Kidney glomerular epithelial cell (primary cell): ENCODE data around the gene ALG12.
A peak's percentile ranks its signal among the peaks of the same experiment; 100 is the strongest.
"Not testable (repeated sequence)": the region's sequence is repeated elsewhere in the genome, so short reads cannot be mapped to it uniquely, and the experiment has no call there.

Experiments used
- DNase-seq: peaks from one replicate; lab custom pipeline; 2025; lab: John Stamatoyannopoulos, UW

The ALG12 gene

GRCh38 chr22:49945042-49945794, 27.0 kb upstream of the ALG12 start:
- DNase-seq, result not testable (repeated sequence)

- no peak for DNase-seq
These were observed 26.2 kb upstream of the ALG12 start for GRCh38 chr22:49944399-49944891.

DNA sequence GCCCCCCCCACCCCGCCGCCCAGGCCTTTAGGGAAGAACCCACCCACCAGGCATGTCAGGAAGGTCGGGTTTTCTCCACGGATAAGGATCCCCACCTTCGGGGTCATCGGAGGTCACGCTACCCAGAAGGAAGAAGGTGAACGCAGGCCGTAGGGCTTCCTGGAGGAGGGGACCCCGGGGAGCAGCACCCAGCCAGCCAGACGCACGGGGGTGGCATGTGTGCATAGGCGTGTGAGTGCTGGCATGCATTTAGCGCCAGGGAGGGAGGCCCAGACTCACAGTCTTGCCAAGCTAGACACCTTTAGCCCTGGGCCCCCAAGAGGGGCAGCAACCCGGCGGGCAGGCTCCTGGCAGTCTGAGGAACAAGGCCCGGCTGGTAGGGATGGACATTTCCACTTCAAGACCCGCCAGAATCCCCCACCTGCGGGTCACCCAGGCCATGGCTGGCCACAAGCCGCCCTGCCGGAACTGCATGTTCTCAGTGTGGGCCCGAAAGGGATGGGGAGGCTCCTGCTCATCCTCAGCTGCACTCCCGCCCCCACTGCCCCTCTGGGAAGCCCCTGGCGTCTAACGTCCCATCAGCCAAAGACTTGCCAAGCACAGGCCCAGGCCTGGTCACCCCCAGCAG, 25.6 kb upstream of the ALG12 start:
- no peak for DNase-seq

DNA sequence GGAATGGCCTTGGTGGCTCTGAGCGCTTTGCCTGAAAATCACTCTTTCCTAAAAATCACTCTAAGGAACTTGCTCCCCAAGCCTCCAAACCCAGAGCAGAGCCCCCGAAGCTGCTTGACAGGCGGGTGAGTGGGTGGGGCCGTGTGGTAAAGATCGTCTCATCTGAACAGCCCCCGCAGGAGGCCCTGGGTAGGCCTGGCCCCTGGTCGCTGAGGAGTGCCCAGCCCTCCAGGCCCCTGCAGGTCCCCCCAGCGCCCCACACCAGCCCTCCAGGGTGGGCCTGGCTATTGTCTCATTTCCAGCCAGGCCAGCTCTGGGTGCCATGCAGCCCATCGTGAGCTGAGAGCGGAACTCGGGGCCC, 25.1 kb upstream of the ALG12 start:
- no peak for DNase-seq

DNA sequence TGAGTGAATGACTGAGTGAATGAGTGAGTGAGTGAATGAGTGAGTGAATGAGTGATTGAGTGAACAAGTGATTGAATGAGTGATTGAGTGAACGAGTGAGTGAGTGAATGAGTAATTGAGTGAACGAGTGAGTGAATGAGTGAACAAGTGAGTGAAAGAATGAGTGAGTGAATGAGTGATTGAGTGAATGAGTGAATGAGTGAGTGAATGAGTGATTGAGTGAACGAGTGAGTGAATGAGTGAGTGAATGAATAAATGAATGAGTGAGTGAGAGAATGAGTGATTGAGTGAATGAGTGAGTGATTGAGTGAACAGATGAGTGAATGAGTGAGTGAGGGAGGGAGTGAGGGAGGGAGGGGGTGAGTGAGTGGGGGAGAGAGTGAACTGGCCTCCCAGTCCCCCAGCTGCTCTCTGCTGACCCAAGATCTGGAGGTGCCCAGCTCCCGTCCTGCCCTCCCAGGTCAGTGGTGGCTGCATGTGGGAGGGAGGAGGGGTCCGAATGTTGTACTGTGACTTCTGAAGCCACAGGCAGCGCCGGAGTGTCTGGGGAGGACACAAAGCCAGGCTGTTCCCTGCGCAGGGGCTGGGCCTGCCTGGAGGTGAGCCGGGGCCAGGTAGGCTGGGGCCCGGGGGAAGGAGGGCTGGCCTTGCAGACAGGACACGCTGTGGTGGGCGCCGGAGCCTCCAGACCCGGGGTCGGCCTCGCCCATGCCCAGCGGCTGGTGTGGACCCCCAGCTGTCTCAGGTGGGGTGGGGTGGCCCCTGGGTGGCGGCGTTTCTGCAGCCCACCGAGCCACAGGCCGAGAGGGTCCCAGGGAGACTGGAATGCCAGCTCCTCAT, 24.5 kb upstream of the ALG12 start:
- no peak for DNase-seq

DNA sequence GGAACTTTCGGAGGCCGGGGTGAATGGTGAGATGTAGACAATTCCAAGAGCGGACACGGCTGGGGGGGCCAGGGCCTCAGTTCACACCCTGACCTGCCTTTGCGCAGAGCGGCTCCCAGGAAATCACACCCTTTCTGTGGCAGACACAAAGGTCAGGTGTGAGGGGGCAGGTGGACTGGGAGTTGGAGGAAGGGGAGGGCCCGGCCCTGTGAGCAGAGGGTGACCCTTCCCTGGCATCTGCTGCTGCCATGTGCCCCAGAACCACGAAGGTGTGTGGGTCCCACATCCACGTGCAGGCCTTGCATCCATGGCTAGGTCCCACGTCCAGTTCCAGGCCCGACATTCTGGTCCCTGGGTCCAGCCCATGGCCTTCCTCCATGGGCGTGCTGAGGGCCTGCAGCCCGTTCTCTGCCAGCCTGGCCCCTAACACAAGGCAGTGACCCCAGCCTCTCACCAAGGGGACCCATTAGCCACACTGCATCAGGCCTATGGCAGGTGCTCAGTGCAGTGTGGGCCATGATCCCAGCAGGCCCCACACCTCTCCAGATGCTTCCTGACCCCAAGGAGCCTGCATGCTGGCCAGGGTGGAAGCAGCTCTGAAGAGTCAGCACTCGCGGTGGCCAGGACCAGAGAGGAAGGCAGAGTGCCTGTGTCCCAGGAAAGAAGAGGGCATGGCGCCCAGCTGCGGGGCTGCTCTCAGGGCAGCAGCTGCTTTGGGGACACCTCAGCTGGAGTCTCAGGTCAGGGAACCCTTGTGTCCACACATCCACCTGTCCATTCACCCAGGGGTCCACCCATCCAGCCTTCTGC, 23.5 kb upstream of the ALG12 start:
- DNase-seq, result no peak

GRCh38 chr22:49938565-49939136, 20.4 kb upstream of the ALG12 start:
- DNase-seq, result no peak

DNA sequence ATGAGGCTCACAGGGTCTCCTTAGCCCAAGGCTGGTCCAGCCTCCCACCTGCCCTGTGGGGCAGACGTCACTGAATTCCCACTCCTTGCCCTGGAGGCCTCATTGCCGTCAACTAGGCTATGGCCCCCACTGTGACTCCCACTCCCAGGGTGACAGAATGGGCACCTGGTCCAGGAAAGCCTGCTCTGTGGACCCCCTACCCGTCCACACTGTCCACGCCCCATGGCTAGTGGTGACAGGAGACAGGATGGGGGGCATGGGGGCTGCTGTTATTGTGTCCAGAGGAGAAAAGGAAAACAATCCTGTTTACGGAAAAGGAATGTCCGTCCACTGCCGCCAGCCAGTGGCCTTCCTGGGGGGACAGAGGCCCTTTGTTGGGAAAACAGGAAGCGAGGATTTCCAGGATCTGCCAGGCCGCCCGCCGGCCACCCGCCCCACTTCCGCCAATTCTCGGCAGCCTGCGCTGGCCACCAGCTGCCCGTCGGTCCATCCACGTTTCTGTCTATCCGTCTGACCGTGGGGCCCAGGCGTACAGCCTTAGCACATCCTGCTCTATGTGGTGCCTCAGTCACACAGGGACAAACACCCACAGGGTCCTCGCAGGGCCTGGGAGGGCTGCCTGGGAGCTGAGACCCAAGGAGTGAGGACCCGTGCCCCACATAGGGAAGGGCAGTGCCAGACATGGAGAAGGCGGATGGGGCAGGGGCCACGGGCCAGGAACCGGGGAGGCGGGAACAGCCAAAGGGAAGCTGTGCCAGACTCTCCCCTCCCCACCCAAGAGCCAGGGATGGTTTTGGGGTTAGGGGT, 19.7 kb upstream of the ALG12 start:
- DNase-seq, result no peak

DNA sequence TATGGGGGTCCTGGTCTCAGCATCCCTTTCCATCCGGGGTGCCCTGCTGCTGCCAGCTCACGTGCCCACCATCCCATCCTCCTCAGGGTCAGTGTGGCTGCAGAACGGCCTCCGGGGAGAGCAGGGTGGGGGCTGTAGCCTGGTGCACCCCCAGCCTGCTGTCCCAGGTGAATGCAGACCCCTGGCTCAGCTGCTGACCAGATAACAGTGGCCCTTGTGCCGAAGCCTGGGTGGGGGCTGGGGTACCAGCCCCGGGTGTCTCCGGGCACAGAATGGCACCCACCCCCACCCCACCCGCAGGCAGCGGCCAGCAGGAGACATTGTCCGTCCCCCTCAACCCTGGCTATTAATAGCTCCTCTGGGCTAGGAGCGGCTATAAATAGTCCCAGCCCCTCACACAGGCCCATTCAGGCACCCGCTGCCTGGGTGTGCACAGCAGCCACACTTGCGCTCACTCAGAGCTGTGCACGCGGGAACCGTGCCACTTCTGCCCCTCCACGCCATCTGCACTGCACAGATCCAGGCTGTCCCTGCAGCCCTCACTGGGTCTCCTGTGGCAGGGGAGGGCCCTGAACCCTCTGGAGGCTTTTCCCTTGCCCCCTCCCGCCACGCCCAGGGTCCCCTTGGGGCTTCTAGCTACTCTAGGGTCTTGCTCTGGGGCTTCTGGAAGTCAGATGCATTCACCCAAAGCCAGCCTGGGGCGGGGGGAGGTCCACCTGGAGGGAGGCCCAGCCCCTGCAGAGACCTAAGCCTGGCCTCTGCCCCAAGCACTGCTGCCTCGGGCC, 18.9 kb upstream of the ALG12 start:
- no peak for DNase-seq

- peak; percentile 45 for DNase-seq
These were observed 18.1 kb upstream of the ALG12 start for GRCh38 chr22:49936018-49936972.

- DNase-seq, result no peak
These were observed 17.3 kb upstream of the ALG12 start for GRCh38 chr22:49935561-49935960.

GRCh38 chr22:49934891-49935557, 16.8 kb upstream of the ALG12 start:
- no peak for DNase-seq

GRCh38 chr22:49934160-49934890, 16.1 kb upstream of the ALG12 start:
- no peak for DNase-seq

DNA sequence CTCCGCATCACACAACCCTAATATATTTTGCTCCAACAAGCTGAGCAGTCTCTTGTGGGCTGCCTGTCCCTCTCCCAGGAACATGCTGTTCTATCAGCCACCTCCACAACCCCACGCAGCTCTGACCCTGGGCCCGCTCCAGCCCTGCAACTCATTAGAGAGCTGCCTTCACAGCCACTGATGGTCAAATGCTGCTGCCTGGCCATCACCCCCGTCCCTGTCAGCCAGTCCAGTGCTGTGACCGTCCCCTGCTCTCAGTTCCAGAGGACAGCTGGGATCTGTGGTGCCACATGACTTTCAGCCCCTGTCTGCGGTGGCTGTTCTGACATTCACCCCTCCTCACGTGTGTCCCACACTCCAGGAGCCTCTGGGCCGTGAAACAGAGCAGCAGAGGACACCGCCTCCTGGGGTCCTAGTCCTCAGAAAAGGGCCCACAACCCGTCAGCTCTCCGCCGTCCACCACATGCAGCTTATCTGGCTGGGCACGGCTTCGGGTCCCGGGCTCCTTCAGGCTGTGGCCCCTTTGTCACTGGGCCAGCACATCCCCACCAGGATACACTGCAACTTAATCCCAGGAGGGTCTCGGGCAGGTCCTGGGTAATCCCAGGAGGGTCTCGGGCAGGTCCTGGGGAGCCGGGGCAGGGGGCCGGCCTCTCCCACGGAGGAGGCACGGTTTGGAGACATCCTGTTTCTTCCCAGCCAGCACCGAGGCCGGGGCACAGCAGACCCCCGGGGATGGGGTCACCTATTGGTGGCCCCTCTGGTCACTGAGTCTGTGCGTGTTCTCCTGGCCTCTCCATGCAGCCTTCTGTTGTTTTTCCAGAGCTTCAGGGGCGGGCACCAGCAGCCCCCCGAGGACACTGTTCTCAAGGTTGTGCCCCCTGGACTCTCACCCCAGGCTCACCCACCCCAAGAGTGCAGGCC, 15.3 kb upstream of the ALG12 start:
- DNase-seq, result no peak

DNA sequence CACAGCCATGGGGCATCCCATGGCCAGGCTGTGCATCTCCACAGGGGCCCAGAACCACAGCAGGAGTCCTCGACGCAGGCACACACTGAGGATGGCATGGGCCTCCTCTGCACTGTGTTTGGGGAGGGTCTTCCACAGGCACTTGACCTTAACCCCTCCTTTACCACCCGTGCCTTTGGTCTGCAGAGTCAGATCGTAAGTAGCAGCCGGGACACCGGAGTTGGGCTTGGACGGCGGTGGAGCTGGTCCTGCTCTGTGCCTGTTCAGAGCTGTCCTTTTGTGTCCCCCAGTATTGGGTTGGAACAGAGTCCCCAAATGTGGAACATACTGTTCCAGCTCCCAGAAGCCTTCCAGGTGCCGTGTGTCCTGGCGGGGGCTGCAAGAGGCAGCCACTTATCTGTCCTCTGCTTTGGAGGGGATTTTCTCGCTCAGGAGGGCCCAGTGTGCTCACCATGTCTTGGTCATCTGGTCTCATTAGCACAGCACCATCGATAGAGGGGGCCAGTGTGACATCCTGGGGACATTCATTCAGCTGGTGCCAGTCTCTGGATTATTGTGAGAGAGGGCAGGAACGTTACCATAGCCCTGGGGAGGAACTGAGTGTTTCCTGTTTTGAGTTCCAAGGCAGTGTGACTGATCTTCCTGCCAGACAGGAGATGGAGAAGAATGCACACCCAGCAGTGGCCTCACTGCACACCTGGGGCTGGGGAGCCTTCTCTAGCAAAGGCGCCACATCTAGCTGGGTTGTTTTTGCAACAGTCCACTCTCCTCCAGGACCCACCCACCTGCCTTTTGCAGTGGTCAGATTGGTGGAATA, 12.6 kb upstream of the ALG12 start:
- peak; percentile 20 for DNase-seq
